ENCODE results near the gene SPPL2A.

- TF ChIP-seq POLR2A (IDR thresholded peaks at IDR 0.05), result no peak
- TF ChIP-seq CTCF (IDR thresholded peaks at IDR 0.05), result no peak
Measured at GRCh38 chr15:50747523-50747922, 18.0 kb downstream of the SPPL2A start.
